Measurements from ENCODE around the gene TBL2. TPM values are rescaled to one million over a fixed set of nuclear protein-coding genes. Genes with fewer than 3 reads are reported as not detected.

TBL2 gene
- total and polyA plus RNA-seq, 2 experiments from 2014 or later: 6.9 to 27.8 TPM

- Histone ChIP-seq H3K79me2 (replicated peaks; ENCODE audit: insufficient read depth) (no peaks in the 10 kb centered on the region), H3K27ac (ENCODE audit: low read depth) (no peak overlapping the region), H3K36me3 (ENCODE audit: insufficient read depth) (no peaks in the 10 kb centered on the region), H4K20me1 (replicated peaks; ENCODE audit: insufficient read depth) (no peaks in the 10 kb centered on the region; the same call in 1 of the 2 replicates), H3K4me3 (no peak overlapping the region), H3K27me3 (ENCODE audit: insufficient read depth) (peaks cover 3% of the 10 kb centered on the region; the same call in 1 of the 2 replicates), H3F3A (replicated peaks; ENCODE audit: low read depth) (no peaks in the 10 kb centered on the region; the same call in 1 of the 2 replicates), H3K9me2 (ENCODE audit: insufficient read depth) (peaks cover 5% of the 10 kb centered on the region; the same call in 1 of the 2 replicates), H3K4me2 (no peak overlapping the region), H2AFZ (no peak overlapping the region), H3K4me1 (ENCODE audit: insufficient read depth) (no peaks in the 10 kb centered on the region)
- H3K27ac Mint-ChIP-seq: no peak overlapping the region
- peaks cover 20% of the 10 kb centered on the region for H3K4me1 Mint-ChIP-seq
- H3K9me3 Mint-ChIP-seq: no peaks in the 10 kb centered on the region; the same call in 2 of the 3 replicates
- TF ChIP-seq STAT1 (IDR thresholded peaks at IDR 0.05; ENCODE audit: unreplicated experiment) (no peak), JUNB (IDR thresholded peaks at IDR 0.05; ENCODE audit: unreplicated experiment) (no peak), NANOG (IDR thresholded peaks at IDR 0.05; ENCODE audit: borderline replicate concordance) (no peak), CTCF (conservative IDR thresholded peaks at IDR 0.05; ENCODE audit: low read depth in 2 of 2) (0 out of 4 replicates have a peak, but pooled peaks of 1 of the 2 experiments have one; percentile 7), ZNF114 (CRISPR knock-in tag; IDR thresholded peaks at IDR 0.05) (no peak), ETS1 (IDR thresholded peaks at IDR 0.05) (no peak), EZH2 (IDR thresholded peaks at IDR 0.05; ENCODE audit: low read depth, unreplicated experiment) (no peak), CREB1 (CRISPR knock-in tag; IDR thresholded peaks at IDR 0.05; ENCODE audit: low read depth) (no peak)
- DNase-seq (ENCODE audit: low spot score) (no peak), ATAC-seq (no peak)
- no peak overlapping the region for H3K4me3 Mint-ChIP-seq
- H3K27me3 Mint-ChIP-seq (ENCODE audit: insufficient read depth, low read depth, poor library complexity): peaks cover 19% of the 10 kb centered on the region
- peaks cover 4% of the 10 kb centered on the region; the same call in 2 of the 3 replicates for H3K36me3 Mint-ChIP-seq (ENCODE audit: low read depth)
Measured at GRCh38 chr7:73593207-73594045, 15.0 kb upstream of the TBL2 start.

- Mint-ChIP-seq H3K4me1 (no peaks in the 10 kb centered on the region), H3K4me3 (no peak overlapping the region), H3K9me3 (no peaks in the 10 kb centered on the region; the same call in 2 of the 3 replicates), H3K27me3 (ENCODE audit: insufficient read depth, low read depth, poor library complexity) (peaks cover 20% of the 10 kb centered on the region), H3K36me3 (ENCODE audit: low read depth) (no peaks in the 10 kb centered on the region), H3K27ac (no peak overlapping the region)
- no peaks in the 10 kb centered on the region for H4K20me1 ChIP-seq (replicated peaks; ENCODE audit: insufficient read depth)
- ATAC-seq (no peak), DNase-seq (ENCODE audit: low spot score) (no peak)
- H3K27ac ChIP-seq (ENCODE audit: low read depth): no peak overlapping the region
- peaks cover 44% of the 10 kb centered on the region for H3K27me3 ChIP-seq (ENCODE audit: insufficient read depth)
- no peak overlapping the region for H3K4me2 ChIP-seq
- H3K79me2 ChIP-seq (replicated peaks; ENCODE audit: insufficient read depth): no peaks in the 10 kb centered on the region
- no peak overlapping the region for H2AFZ ChIP-seq
- H3K4me1 ChIP-seq (ENCODE audit: insufficient read depth): no peaks in the 10 kb centered on the region
- no peaks in the 10 kb centered on the region for H3K36me3 ChIP-seq (ENCODE audit: insufficient read depth)
- H3K4me3 ChIP-seq: no peak overlapping the region
- no peak for TF ChIP-seq CTCF (conservative IDR thresholded peaks at IDR 0.05; ENCODE audit: low read depth in 2 of 2)
- H3F3A ChIP-seq (replicated peaks; ENCODE audit: low read depth): peaks cover 4% of the 10 kb centered on the region
- no peaks in the 10 kb centered on the region for H3K9me2 ChIP-seq (ENCODE audit: insufficient read depth)
Measured at GRCh38 chr7:73586911-73587310, 8.5 kb upstream of the TBL2 start.
